ENCODE results near the gene SH3BP1.
"Not testable (repeated sequence)": the region's sequence is repeated elsewhere in the genome, so short reads cannot be mapped to it uniquely, and the experiment has no call there.

SH3BP1 gene

GRCh38 chr22:37639771-37640590 is 512 bp downstream of the SH3BP1 start:
- in situ Hi-C loops (cut with HindIII; ENCODE audit: low pct_unique_long_range_greater_than_20kb, low sequenced_read_pairs): no loop called here
- TF ChIP-seq JUND (IDR thresholded peaks at IDR 0.05; ENCODE audit: low read depth): no peak
- no peak for DNase-seq (ENCODE audit: low read depth in 1 of 2, low spot score in 1 of 2)

- in situ Hi-C loops (cut with HindIII; ENCODE audit: low pct_unique_long_range_greater_than_20kb, low sequenced_read_pairs): no loop called here
- no peak for DNase-seq (ENCODE audit: low read depth in 1 of 2, low spot score in 1 of 2)
- no peak for TF ChIP-seq JUND (IDR thresholded peaks at IDR 0.05; ENCODE audit: low read depth)
These were observed 1.4 kb downstream of the SH3BP1 start for GRCh38 chr22:37640591-37641560.

- DNase-seq (ENCODE audit: low read depth in 1 of 2, low spot score in 1 of 2): no peak
- in situ Hi-C loops (cut with HindIII; ENCODE audit: low pct_unique_long_range_greater_than_20kb, low sequenced_read_pairs): no loop called here
- no peak for TF ChIP-seq JUND (IDR thresholded peaks at IDR 0.05; ENCODE audit: low read depth)
These were observed 2.1 kb downstream of the SH3BP1 start for GRCh38 chr22:37641561-37641949.

GRCh38 chr22:37643225-37643847 is 3.9 kb downstream of the SH3BP1 start:
- TF ChIP-seq JUND (IDR thresholded peaks at IDR 0.05; ENCODE audit: low read depth): no peak
- in situ Hi-C loops (cut with HindIII; ENCODE audit: low pct_unique_long_range_greater_than_20kb, low sequenced_read_pairs): no loop called here
- DNase-seq (ENCODE audit: low read depth in 1 of 2, low spot score in 1 of 2): peak; percentile 71 to 83

DNA sequence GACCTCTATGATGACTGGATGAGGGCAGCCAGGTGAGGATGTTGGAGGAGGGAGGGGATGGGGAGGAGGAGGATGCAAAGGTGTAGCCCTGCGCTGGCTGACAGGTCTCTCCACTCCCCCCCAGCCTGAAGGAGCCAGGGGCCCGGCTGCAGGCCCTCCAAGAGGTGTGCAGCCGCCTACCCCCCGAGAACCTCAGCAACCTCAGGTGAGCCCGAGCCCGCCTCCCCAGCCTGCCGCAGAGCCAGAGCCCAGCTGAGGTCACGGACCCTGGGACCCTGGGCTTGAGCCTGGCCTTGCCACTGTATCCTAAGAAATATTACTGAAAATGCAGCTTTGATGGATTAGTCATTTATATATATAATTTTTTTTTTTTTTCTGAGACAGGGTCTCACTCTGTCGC is 7.8 kb downstream of the SH3BP1 start:
- DNase-seq (ENCODE audit: low read depth in 1 of 2, low spot score in 1 of 2): no peak
- TF ChIP-seq JUND (IDR thresholded peaks at IDR 0.05; ENCODE audit: low read depth): no peak
- in situ Hi-C loops (cut with HindIII; ENCODE audit: low pct_unique_long_range_greater_than_20kb, low sequenced_read_pairs): no loop called here

GRCh38 chr22:37647928-37648327 is 8.5 kb downstream of the SH3BP1 start:
- no peak for DNase-seq (ENCODE audit: low read depth in 1 of 2, low spot score in 1 of 2)
- in situ Hi-C loops (cut with HindIII; ENCODE audit: low pct_unique_long_range_greater_than_20kb, low sequenced_read_pairs): no loop called here
- TF ChIP-seq JUND (IDR thresholded peaks at IDR 0.05; ENCODE audit: low read depth): no peak

GRCh38 chr22:37650463-37651136 is 11.1 kb downstream of the SH3BP1 start:
- no peak for TF ChIP-seq JUND (IDR thresholded peaks at IDR 0.05; ENCODE audit: low read depth)
- no peak for DNase-seq (ENCODE audit: low read depth in 1 of 2, low spot score in 1 of 2)
- in situ Hi-C loops (cut with HindIII; ENCODE audit: low pct_unique_long_range_greater_than_20kb, low sequenced_read_pairs): no loop called here

- in situ Hi-C loops (cut with HindIII; ENCODE audit: low pct_unique_long_range_greater_than_20kb, low sequenced_read_pairs): no loop called here
- TF ChIP-seq JUND (IDR thresholded peaks at IDR 0.05; ENCODE audit: low read depth): no peak
- DNase-seq (ENCODE audit: low read depth in 1 of 2, low spot score in 1 of 2): no peak
These were observed 15.2 kb downstream of the SH3BP1 start for GRCh38 chr22:37654563-37655251.

DNA sequence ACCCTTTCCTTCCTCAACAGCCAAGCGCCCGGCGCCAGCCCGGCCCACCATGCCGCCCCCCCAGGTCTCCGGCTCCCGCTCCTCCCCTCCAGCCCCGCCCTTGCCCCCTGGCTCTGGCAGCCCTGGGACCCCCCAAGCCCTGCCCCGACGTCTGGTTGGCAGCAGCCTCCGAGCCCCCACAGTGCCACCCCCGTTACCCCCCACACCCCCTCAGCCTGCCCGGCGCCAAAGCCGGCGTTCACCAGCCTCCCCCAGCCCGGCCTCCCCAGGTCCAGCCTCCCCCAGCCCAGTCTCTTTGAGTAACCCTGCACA is 15.7 kb downstream of the SH3BP1 start:
- no peak for TF ChIP-seq JUND (IDR thresholded peaks at IDR 0.05; ENCODE audit: low read depth)
- no peak for DNase-seq (ENCODE audit: low read depth in 1 of 2, low spot score in 1 of 2)
- in situ Hi-C loops (cut with HindIII; ENCODE audit: low pct_unique_long_range_greater_than_20kb, low sequenced_read_pairs): no loop called here

- in situ Hi-C loops (cut with HindIII; ENCODE audit: low pct_unique_long_range_greater_than_20kb, low sequenced_read_pairs); DNase-seq (ENCODE audit: low read depth in 1 of 2, low spot score in 1 of 2): not testable (repeated sequence)
These were observed 17.1 kb downstream of the SH3BP1 start for GRCh38 chr22:37656583-37656982.

DNA sequence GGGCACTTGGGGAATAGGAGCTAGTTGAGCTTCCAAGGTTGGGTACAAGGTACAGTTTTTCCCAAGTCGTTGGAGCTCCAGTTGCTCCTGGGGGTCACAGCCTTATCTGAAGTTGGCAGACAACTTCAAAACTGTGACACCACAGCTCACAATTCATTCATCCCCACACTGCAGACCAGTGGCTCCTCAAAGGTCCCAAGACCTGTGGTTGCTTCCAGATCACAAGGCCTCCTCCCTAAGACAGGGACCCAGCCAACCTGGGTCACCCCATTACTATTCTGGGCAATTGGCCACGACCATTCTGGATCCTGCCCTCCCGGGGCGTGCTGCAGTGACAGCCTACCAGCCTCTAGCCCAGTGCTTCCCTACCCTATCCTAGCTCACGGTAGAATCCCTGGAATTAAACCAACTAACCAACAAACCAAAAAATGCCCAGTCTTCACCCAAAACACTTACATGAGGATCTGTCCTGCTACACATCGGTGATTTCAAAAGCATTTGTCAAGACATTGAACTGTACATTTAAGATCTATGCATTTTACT is 18.2 kb downstream of the SH3BP1 start:
- DNase-seq (ENCODE audit: low read depth in 1 of 2, low spot score in 1 of 2): peak in 1 of 2 experiments; percentile 35
- TF ChIP-seq JUND (IDR thresholded peaks at IDR 0.05; ENCODE audit: low read depth): no peak
- in situ Hi-C loops (cut with HindIII; ENCODE audit: low pct_unique_long_range_greater_than_20kb, low sequenced_read_pairs): no loop called here
